ENCODE measurements around the gene STRAP. TPM values are rescaled to one million over a fixed set of nuclear protein-coding genes. Genes with fewer than 3 reads are reported as not detected.

STRAP gene
- total and polyA plus RNA-seq, 9 of the 15 experiments (the other 6 are each of a cell fraction or from before 2014, with no cell fraction given), result 58.5 to 134 (median 89.5) TPM

DNA sequence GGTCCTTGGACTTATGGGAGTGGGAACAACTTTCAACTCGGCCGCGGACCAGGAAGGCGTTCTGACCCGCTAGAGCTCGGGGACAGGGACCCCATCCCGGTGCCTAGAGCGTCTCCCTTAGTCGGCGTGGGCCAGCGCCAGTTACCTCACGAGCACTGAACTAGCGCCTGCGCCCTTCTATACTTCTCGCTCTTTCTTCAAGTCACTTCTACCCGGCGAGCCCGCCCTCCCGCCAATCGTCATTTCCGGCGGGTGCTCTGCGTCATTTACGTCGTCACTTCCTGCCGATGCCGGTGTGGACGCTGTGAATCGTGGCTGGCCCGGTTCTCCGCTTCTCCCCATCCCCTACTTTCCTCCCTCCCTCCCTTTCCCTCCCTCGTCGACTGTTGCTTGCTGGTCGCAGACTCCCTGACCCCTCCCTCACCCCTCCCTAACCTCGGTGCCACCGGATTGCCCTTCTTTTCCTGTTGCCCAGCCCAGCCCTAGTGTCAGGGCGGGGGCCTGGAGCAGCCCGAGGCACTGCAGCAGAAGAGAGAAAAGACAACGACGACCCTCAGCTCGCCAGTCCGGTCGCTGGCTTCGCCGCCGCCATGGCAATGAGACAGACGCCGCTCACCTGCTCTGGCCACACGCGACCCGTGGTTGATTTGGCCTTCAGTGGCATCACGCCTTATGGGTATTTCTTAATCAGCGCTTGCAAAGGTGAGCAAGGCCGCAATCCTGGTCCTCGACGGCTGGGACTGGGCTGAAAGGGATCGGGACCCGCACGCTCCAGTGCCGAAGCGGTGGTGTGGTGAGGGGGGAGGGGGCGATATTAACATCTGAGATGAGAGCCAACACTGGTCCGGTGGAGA is at the start of gene STRAP (continued):
- TF ChIP-seq KDM4B (IDR thresholded peaks at IDR 0.05; ENCODE audit: borderline replicate concordance in 2 of 2, low read depth in 1 of 2) (no peak), POLR2B (IDR thresholded peaks at IDR 0.05; ENCODE audit: low read depth, partially characterized antibody) (peak; percentile 87), NR2C2 (CRISPR knock-in tag; IDR thresholded peaks at IDR 0.05) (no peak), NR2C2 (tag; IDR thresholded peaks at IDR 0.05) (peak; percentile 37; the same call in 1 of the 2 replicates), RNF2 (IDR thresholded peaks at IDR 0.05) (no peak), JUND (IDR thresholded peaks at IDR 0.05; ENCODE audit: borderline replicate concordance, low read depth, low read length) (peak; percentile 44; the same call in 1 of the 2 replicates), JUND (tag; IDR thresholded peaks at IDR 0.05; ENCODE audit: borderline replicate concordance, low read depth, low read length) (no peak), MEF2A (IDR thresholded peaks at IDR 0.05; ENCODE audit: control insufficient read depth, low read depth, low read length) (no peak)
- TF ChIP-seq, protein P1, sequence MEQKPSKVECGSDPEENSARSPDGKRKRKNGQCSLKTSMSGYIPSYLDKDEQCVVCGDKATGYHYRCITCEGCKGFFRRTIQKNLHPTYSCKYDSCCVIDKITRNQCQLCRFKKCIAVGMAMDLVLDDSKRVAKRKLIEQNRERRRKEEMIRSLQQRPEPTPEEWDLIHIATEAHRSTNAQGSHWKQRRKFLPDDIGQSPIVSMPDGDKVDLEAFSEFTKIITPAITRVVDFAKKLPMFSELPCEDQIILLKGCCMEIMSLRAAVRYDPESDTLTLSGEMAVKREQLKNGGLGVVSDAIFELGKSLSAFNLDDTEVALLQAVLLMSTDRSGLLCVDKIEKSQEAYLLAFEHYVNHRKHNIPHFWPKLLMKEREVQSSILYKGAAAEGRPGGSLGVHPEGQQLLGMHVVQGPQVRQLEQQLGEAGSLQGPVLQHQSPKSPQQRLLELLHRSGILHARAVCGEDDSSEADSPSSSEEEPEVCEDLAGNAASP (IDR thresholded peaks at IDR 0.05), result no peak

DNA sequence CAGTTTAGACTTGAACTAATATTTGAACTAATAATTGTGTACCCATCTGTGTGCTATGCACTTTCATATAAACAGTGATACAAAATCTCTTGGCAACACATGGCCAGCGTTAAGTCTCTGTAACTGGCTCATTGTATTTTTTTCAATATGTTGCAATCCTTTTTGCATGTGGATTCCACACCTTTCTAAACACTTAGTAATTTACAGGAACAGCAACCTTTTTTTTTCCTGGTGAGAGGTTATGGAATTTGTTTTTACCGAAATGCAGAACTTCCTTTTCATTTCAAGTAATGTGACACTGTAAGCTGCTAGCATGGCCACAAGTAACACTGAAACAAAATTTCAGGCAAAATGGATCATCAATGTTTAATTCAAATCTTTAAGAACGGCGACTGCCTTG is 47.6 kb upstream of the STRAP start:
- Histone ChIP-seq H3K9me3 (replicated peaks; ENCODE audit: control insufficient read depth, insufficient read depth, low read depth, low read length) (no peaks in the 10 kb centered on the region), H3K9me1 (ENCODE audit: control insufficient read depth, insufficient read depth, low read length) (no peaks in the 10 kb centered on the region), H3K27ac (ENCODE audit: extremely low read depth, low read depth, low read length) (no peak overlapping the region), H4K20me1 (replicated peaks; ENCODE audit: control insufficient read depth, insufficient read depth, low read length) (no peaks in the 10 kb centered on the region), H3K4me2 (ENCODE audit: insufficient read depth, low read length) (no peak overlapping the region), H3K36me3 (ENCODE audit: control insufficient read depth, insufficient read depth, low read length) (no peaks in the 10 kb centered on the region), H3K4me1 (replicated peaks in 1 of 2; ENCODE audit: control insufficient read depth in 2 of 2, insufficient read depth in 2 of 2, low read length in 2 of 2) (no peaks in the 10 kb centered on the region), H3K4me3 (no peak overlapping the region), H2AFZ (ENCODE audit: low read depth, low read length) (no peak overlapping the region), H3K9ac (ENCODE audit: insufficient read depth in 1 of 2, low read depth in 2 of 2, low read length in 2 of 2) (no peak overlapping the region), H3K27me3 (ENCODE audit: control insufficient read depth in 2 of 2, insufficient read depth in 2 of 2, low read length in 2 of 2) (no peaks in the 10 kb centered on the region), H3K79me2 (ENCODE audit: control insufficient read depth, insufficient read depth, low read length) (no peaks in the 10 kb centered on the region)
- TF ChIP-seq ZFP36 (IDR thresholded peaks at IDR 0.05; ENCODE audit: low read depth, low read length, partially characterized antibody), result no peak
- in situ Hi-C loops (cut with MboI), result no loop called here
- WGBS (ENCODE audit: insufficient coverage, low coverage, missing lambda C conversion rate), result 0% methylated on average over 4 of the region's 4 CpGs
- intact Hi-C loops (cut with micrococcal nuclease), result no loop called here
- POLR2A ChIA-PET, result no interaction called here
- no peak for ATAC-seq
- no TSS peak for BruUV-seq (replicated peaks)
- no peak for FAIRE-seq
- CTCF ChIA-PET (ENCODE audit: low intra/inter-chr PET ratio), result no interaction called here
- DNase-seq (ENCODE audit: extremely low read depth in 1 of 4, low spot score in 3 of 4), result no peak
